Right hindlimb (tissue), 1 donor: ENCODE measurements around the gene KCNK3.
"Not testable (repeated sequence)": the region's sequence is repeated elsewhere in the genome, so short reads cannot be mapped to it uniquely, and the experiment has no call there.

ENCODE experiments used
- DNase-seq: peaks from one replicate; pipeline ENCODE4 v3.0.0-alpha.2; 2018

KCNK3 gene

DNA sequence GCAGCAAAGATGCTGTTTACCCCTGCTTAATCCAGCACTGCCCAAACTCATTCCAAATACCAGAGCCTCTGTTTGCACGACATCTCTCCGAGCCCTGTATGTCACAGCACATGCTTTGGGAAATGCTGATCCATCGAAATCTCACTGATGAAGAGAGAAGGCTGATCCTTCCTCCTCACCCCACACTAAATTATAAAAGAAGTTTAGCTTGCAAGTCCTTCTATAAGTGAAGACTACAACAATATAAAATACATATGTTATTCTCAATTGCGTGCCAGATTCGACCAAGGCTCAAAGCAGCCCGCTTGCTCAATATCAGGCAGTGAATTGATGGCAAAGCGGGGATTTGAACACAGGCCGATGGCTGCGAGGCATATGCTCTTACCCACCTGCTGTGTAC is 40.9 kb downstream of the KCNK3 start:
- DNase-seq: no peak

DNA sequence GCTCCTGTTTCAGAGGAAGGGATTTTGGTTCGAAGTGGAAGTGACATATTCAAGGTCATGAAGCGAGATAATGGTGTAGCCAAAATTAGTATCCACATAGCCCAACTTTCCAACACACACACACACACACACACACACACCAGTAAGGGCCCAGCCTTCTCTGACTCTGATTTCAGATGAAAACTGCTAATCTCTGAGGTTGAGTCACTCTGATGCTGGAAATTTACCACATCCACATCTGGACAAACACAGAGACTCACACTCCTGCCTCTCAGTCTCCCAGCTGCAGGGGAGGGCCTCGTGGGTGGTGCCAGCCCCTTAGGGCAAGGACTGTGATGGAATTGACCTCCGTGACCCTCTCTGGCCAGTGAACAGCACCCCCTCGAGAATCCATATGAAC is 42.6 kb downstream of the KCNK3 start:
- no peak for DNase-seq

DNA sequence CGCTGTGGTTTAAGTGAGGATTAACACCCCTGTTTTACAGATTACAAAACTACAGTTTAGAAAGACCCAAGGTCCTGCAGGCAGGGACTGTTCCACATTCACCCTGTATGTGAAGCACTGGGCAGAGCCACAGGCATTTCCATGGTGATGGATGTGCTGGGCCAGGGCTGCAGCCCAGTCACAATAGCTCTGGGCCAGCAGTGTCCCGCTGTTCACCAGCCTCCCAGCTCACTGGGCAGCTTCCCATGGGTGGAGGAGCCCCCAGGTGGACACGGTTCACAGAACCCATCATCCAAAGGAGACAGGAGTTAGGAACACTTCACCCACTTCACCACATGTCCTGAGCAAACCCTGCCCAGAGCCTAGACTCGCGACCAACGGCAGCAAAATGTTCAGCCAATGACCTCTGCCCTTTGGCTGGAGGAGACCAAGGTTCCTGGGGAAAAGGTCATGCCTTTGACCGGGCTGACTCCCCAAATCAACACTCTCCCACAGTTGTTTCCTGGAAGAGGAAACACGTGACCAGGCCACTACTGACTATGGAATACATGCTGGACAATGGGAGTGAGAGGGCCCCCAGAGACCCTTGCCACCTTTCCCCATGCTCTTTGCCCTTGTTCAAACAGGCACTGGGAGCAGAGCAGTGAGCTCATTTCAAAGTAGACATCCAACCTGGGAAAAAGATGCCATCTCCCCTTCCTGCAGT is 43.5 kb downstream of the KCNK3 start:
- DNase-seq: no peak

DNA sequence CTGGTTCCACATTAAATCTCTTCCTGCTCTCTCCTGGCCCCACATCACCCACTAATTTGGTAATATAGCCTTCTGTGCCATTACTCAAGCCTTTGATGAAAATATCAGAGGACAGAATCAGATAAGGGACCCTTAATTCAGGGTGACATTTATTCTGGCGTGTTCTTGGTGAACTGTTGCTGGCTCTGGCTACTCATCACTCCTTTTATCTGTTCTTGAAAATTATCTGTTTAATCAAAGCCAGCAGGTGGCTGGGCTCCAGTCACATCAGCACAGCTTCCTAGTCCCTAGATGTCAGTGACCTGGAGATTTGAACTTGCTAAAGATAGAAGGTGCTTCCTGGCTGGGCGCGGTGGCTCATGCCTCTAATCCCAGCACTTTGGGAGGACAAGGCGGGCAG is 44.7 kb downstream of the KCNK3 start:
- no peak for DNase-seq

DNA sequence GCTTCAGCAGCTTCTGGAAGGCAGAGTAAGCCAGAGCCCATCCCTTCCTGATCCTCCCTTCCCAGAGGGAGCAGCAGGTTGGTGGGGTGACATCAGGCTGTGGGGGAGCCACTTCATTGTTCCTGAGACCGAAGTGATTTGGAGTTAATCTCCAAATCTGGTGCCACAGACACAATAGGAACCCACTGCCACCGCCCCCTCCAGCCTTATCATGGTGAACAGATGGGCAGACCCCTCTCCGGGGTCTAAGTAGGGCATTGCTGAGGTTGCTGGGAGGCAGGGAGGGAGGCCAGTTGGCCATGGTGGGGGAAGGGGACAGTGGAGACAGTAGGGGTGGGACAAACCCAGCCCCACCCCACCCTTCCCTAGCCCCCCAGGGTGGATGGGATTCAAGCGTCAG is 46.0 kb downstream of the KCNK3 start:
- no peak for DNase-seq

DNA sequence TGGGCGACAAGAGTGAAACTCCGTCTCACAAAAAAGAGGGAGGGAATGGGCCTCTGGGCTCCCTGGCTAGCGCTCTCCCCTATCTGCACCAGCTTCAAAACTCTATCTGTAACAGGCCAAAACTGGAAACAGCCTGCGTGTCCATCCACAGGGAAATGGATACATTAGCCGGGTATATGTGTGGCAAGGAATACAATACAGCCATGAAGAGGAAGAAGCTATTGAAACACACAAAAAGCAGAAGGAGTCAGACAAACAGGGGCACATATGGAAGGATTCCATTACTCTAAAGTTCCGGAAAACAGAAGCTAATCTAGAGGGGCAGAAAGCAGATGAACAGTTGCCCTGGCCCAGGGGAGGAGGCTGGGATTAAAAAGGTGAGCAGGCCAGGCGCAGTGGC is 47.0 kb downstream of the KCNK3 start:
- DNase-seq: no peak

DNA sequence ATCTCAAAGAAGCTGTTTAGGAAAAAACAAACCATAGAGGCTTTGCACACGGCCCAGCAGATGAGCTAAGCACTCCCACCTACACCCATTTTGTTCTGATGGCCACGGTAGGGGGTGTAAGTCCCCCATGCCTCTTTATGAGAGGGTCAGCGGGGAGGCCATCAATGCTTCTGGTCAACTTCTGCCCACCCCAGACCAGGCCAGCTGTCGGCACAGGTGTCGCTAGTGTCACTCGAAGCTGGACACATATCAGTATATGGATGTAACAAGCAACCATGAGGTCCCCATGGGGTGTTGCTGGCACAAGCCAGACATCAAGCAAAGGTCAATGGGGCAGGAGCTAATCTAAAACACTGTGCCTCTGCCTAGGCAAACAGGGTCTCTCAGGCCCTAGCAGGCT is 47.8 kb downstream of the KCNK3 start:
- no peak for DNase-seq

DNA sequence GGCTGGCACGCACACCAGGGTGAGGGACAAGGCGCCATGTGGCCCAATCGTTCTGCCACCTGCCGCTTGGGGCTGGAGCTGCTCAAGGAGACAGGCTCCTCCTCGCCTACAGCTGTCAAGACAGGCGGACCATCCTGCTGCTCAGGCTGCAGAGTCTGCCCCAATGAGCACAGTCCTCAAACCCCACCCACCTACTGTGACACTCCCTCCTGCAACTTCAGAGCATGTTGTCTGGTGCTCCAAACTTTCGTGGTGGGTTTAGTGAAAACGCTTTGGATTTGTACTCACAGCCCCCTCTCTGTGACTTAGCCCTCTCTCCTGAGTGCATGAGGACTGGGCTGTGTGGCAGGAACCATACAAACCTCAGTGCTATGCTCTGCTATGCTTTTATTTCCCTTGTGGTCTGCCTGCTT is 48.4 kb downstream of the KCNK3 start:
- peak; percentile 50 for DNase-seq

DNA sequence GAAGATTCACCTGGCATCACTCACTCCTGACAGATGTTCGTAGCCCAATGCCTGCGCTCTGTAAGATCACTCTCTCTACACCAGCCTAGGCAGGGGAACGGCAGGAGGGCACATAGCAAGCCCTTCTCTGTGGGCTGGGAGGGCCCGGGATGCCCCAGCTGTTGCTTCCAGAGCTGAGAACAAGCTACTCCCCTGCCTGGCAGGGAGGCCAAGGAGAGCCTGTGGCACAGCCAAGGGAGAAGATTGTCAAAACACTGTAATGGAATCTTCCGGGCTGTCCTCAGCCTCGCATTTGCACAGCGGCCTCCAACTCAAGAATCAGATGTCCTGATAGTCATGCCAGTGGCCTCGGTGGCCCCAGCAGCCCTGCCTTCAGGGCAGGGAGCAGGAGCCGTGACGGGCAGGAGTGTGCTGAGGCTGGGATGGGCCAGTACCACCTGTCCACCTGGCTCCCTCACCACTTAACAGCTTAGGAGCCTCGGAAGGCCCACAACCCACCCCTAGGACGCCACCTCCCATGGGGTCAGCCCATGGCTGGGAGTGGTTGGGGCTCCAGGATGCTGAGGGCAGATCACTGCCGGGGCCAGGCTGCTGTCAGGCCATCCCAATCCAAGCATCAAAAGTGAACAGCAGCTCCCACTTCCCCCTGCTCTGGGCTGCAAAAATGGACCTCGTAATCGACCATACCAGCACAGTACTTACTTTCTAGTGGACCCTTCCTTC is 49.7 kb downstream of the KCNK3 start:
- peak; percentile 51 for DNase-seq

DNA sequence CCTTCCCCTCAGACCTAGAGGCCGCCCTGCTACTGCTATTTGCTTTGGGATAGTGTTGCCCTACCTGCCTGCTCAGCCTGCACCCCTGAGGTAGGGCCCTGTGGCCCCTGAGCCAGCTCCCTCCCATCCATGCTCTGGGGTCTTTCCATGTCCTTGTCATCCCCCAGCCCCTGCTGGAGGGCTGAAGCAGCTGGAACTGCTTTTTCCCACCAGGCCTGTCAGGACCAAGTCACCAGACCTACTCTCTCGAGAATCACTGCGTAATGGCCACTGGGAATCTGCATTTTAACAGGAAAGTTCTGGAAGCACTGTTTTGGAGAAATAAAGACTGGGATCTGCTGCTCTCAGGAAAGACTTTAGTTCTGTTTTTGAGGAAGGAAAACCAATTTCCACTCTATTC is 51.3 kb downstream of the KCNK3 start:
- DNase-seq: no peak

DNA sequence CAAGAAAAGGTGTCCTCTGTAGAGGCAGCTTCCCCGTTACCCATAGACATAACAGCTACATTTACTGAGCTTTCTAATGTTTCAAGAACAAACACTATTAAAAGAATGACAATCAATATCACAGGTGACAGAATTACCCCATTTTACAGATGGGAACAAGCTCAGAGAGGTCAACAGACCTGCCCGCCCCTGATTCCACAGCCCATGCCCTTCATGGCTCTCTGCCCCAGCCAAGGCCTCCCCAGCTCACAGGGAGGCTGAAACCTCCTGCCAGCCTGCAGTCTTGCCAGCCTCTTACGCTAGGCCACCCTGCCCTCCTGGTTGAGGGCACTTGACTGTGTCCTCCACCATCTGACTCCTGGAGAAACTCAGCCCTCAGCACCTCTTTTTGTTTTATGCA is 52.4 kb downstream of the KCNK3 start:
- DNase-seq: no peak

DNA sequence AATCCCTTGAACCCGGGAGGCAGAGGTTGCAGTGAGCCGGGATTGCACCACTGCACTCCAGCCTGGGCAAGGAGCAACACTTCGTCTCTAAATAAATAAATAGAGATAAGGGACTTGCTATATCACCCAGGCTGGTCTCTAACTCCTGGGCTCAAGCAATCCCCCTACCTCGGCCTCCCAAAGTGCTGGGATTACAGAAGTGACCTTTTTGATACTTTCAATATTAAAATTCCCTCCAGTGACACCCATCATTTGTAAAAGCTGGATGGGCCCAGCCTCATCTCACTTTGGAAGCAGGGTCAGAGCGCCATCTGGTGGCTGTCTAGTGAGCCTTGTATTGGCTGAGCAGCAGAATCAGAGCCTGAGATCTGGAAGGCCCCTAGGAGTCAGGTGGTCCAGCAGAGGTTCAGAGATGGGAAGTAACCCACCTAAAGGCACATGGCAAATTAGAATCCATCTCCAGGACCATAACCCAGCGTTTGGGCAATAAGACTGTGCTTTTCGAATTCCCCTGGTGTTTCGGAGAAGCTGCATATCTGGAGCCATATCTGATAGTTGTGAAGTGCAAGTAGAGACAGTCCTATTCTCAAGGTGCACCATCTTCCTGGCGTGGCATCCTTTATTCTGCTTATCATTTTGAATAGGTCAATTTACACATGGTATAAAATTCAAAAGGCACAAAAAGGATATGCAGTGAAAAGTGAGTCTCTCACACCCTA is 53.2 kb downstream of the KCNK3 start:
- peak; percentile 80 for DNase-seq

DNA sequence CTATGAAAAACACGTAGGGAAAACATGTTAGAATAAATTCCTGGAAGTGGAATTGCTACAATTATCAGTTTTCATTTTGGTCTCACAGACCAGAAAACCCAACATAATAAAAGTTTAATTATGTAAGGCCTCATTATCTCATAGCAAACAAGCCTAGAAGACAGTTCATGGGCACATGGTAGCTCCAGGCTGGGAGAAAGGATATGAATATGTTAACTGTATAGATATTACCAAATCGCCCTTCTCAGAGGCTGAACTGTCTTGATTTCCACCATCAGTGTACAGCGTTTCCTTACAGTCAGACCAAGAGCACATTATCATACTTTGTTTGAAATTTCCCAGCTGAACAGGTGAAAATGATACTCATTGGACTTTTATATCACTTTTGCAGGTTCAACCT is 54.4 kb downstream of the KCNK3 start:
- no peak for DNase-seq

DNA sequence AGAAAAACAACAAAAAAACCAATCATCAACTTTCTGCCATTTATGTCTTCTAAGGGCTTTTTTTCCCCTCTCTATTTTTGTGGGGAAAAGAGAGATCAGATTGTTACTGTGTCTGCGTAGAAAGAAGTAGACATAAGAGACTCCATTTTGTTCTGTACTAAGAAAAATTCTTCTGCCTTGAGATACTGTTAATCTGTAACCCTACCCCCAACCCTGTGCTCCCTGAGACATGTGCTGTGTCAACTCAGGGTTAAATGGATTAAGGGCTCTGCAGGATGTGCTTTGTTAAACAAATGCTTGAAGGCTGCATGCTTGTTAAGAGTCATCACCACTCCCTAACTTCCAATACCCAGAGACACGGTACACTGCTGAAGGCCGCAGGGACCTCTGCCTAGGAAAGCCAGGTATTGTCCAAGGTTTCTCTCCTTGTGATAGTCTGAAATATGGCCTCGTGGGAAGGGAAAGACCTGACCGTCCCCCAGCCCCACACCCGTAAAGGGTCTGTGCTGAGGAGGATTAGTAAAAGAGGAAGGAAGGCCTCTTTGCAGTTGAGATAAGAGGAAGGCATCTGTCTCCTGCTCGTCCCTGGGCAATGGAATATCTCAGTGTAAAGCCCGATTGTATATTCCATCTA is 57.4 kb downstream of the KCNK3 start:
- DNase-seq: not testable (repeated sequence)

DNA sequence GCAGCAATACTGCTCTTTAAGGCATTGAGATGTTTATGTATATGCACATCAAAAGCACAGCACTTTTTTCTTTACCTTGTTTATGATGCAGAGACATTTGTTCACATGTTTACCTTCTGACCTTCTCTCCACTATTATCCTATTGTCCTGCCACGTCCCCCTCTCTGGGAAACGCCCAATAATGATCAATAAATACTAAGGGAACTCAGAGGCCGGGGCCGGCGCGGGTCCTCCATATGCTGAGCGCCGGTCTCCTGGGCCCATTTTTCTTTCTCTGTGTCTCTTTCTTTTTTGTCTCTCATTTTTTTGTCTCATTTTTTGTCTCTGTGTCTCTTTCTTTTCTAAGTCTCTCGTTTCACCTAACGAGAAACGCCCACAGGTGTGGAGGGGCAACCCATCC is 57.9 kb downstream of the KCNK3 start:
- not testable (repeated sequence) for DNase-seq

DNA sequence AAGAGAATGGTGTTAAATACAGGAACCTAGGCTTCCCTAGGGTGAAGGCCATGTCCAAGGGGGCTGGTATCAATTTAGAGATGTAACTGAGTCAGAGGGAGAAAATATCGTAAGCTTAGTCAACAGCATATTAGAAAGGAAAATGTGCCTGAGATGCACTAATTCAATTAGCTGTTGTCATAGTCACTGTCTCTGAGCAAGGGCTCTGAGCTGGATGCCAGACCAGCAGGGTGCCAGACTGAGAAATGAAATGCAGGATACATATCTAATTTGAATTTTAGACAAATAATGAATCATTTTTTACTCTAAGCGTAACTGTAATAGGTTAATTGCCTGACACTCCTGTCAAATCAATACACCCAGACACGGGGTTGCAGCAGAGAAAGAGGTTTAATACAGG is 60.1 kb downstream of the KCNK3 start:
- no peak for DNase-seq

DNA sequence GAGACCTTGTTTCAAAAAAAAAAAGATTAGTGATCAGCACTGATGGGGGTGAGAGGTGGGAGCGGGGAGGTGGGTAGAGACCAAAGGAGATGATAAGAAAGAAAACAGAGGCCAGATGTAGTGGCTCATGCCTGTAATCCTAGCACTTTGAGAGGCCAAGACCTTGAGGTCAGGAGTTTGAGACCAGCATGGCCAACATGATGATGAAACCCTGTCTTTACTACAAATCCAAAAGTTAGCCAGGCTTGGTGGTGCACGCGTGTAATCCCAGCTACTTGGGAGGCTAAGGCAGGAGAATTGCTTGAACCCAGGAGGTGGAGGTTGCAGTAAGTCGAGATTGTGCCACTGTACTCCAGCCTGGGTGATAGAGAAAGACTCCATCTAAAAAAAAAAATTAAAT is 62.0 kb downstream of the KCNK3 start:
- no peak for DNase-seq

DNA sequence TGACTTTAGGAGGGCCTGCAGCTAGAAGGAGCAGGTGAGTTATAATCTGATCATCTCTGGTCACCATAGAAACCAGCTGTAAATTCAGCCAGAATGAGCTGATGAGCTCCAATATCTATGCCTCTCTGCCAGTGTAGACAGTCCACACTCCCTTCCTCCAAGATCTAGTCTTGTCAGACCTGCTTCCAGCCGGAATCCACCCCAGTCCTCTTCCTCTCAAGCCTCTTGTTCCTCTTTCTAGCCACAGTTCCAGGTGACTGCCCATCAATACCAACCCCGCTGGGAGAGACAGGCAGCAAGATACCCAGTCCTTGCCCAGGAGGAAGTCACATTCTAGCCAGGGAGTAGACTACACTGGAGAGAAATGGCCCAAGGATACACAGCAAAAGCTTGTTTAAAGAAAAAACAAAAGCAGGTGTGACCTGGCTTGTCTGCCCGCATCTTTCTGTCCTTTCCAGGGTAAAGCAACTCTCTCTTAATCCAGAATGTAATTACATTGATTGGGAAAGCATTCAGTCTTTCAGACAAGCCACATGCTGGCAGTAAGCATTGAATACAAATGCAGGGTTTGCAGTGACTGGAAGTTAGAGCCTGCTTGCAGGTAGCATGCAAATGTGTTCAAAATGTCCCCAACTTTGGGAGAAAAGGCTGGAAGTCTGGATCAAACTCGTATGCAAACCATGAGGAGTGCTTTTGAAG is 62.6 kb downstream of the KCNK3 start:
- no peak for DNase-seq

DNA sequence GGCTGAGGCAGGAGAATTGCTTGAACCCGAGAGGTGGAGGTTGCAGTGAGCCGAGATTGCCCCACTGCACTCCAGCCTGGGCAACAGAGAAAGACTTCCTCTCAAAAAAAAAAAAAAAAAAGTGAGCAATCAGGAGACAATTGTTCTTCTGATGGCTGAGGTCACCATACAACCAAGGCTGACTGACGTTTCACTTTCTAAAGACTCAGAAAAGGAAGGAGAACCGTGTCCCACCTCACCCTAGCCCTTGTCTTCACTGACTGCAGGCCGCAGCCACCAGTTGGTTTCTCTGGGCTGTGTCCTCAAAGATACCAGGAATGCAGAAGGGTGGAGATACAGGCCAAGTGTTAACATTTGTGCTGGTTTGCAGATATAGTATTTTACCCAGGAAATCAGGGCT is 63.8 kb downstream of the KCNK3 start:
- no peak for DNase-seq

DNA sequence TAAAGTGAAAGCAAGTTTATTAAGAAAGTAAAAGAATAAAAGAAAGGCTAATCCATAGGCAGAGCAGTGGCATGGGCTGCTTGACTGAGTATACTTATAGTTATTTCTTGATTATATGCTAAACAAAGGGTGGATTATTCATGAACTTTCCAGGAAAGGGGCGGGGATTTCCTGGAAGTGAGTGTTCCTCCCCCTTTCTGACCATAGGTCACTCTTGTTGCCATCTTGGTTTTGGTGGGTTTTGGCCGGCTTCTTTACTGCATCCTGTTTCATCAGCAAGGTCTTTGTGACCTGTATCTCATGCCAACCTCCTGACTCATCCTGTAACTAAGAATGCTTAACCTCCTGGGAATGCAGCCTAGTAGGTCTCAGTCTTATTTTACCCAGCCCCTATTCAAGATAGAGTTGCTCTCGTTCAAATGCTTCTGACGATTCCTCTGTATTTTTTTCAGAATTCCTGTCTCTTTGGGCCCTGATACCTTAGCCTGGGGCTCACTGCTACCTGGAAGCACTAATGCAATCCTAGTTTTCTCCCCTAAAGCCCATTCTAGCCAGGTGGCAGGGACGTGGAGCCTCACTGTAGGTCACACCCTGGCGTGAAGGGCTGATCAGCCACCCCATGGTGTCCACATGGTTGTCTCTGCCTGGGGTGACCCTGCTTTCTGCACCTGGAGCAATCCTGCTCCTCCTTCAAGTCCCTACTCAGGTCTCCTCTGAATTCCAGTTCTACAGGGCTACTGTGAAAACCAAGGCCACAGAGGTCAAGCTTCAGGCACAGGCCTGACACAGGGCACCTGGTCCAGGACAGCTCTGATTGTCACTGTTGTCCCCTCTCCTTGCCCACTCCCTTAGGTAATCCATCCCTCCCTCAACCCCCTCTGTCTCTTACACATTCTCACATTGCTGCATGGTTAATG is 65.6 kb downstream of the KCNK3 start:
- DNase-seq: no peak

DNA sequence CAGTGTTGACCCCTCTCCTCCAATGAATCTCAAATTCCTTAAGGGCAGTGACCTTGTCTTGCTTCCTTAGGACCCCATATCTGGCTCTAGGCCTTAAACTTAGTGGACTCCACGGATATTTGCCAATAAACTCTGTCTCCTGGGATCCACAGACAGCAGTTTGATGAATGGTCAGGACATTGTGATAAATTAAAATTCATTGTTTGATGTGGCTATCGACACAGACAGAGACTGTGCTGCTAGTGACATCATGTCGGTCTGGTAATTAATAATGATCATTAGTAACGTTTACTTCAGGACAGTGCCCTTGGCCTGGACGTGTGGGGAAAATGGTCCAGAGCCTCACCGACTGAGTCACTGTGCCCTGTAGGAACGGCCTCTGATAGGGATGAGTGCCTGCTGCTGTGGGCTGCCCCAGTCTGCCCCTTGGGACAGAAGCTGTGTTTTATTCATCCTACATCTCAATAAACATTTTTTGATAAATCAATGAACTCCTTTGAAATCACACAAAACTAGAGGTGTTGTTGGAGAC is 66.3 kb downstream of the KCNK3 start:
- no peak for DNase-seq

DNA sequence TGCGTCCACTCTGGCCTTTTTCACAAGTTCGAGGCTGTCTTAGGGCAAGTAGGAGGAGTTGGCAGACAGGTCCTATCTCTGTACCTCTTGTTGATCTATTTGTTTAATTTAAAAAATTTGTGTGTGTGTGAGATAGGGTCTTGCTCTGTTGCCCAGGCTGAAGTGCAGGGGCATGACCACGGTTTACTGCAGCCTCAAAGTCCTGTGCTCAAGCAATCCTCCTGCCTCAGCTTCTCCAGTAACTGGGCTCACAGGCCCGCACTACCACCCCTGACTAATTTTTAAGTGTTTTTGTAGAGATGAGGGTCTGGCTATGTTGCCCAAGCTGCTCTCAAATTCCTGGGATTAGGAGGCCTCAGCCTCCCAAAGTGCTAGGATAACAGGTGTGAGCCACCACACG is 67.3 kb downstream of the KCNK3 start:
- no peak for DNase-seq
